Liver (tissue), 9 donors: ENCODE results near the gene TMTC1. TPM values are rescaled to one million over a fixed set of nuclear protein-coding genes. Genes with fewer than 3 reads are reported as not detected.

Source experiments
- DNase-seq: peaks from one replicate; pipeline ENCODE4 v3.0.0-alpha.2; 2017; ENCODE audit warnings: low spot score
- H3K27ac ChIP-seq, 2 donors: one replicate each; pipeline ENCODE4 v1.7.0; 2013; ENCODE audit warnings: inconsistent platforms in 2 of 2, low read length in 2 of 2, control low read depth in 1 of 2, low read depth in 1 of 2, mild to moderate bottlenecking in 1 of 2
- H3K27me3 ChIP-seq, 4 donors: one replicate each; pipeline versions ENCODE4 v1.6.1 to v1.7.0; 2013; ENCODE audit warnings: low read length in 3 of 4, inconsistent platforms in 1 of 4, mild to moderate bottlenecking in 1 of 4, moderate library complexity in 1 of 4; ENCODE audit not compliant: control insufficient read depth in 4 of 4, insufficient read depth in 4 of 4
- H3K36me3 ChIP-seq, 4 donors: one replicate each; pipeline versions ENCODE4 v1.6.1 to v1.7.0; 2013; ENCODE audit warnings: low read length in 3 of 4, mild to moderate bottlenecking in 3 of 4, low read depth in 1 of 4, moderate library complexity in 1 of 4; ENCODE audit not compliant: control insufficient read depth in 4 of 4, insufficient read depth in 3 of 4
- H3K4me1 ChIP-seq, 4 donors: one replicate each; pipeline versions ENCODE4 v1.6.1 to v1.7.0; 2013; ENCODE audit warnings: low read length in 3 of 4, mild to moderate bottlenecking in 3 of 4, moderate library complexity in 1 of 4; ENCODE audit not compliant: control insufficient read depth in 4 of 4, insufficient read depth in 4 of 4
- H3K4me3 ChIP-seq, 3 donors: one replicate each; pipeline versions ENCODE4 v1.6.1 to v1.7.0; 2013; ENCODE audit warnings: low read length in 3 of 3, control low read depth in 1 of 3, low read depth in 1 of 3, mild to moderate bottlenecking in 1 of 3
- H3K9ac ChIP-seq, 2 donors: one replicate each; pipeline ENCODE4 v1.7.0; 2013; ENCODE audit warnings: low read length in 2 of 2, mild to moderate bottlenecking in 2 of 2, moderate library complexity in 2 of 2, control low read depth in 1 of 2, low read depth in 1 of 2
- H3K9me3 ChIP-seq, 4 donors: one replicate each; pipeline versions ENCODE4 v1.6.1 to v1.7.0; 2013; ENCODE audit warnings: low read length in 3 of 4; ENCODE audit not compliant: control insufficient read depth in 4 of 4
- CTCF ChIP-seq: fragments of 150-350 bp; IDR thresholded peaks from 2 replicates; pipeline ENCODE4 v1.5.1; 2017; ENCODE audit warnings: improper control_type of control experiment, low read depth, low read length; ENCODE audit not compliant: missing input control
- EGR1 ChIP-seq, 2 donors: IDR thresholded peaks; 2 replicates each; pipeline ENCODE4 v1.6.1; 2016 to 2018; ENCODE audit warnings: antibody characterized with exemption in 2 of 2, low read depth in 2 of 2
- FOXA1 ChIP-seq: IDR thresholded peaks from 2 replicates; pipeline ENCODE4 v1.6.1; 2016; ENCODE audit warnings: antibody characterized with exemption
- FOXA2 ChIP-seq: IDR thresholded peaks from 2 replicates; pipeline ENCODE4 v1.6.1; 2016; ENCODE audit warnings: antibody characterized with exemption
- GABPA ChIP-seq, 2 donors: IDR thresholded peaks in 1 of 2; conservative IDR thresholded peaks in 1 of 2; 2 replicates each; pipeline ENCODE4 v1.6.1; 2016; ENCODE audit warnings: antibody characterized with exemption in 2 of 2, mild to moderate bottlenecking in 1 of 2, moderate library complexity in 1 of 2
- HNF4A ChIP-seq, 2 donors: conservative IDR thresholded peaks; 2 replicates each; pipeline ENCODE4 v1.6.1; 2016; ENCODE audit warnings: antibody characterized with exemption in 2 of 2, mild to moderate bottlenecking in 2 of 2
- HNF4G ChIP-seq: IDR thresholded peaks from 2 replicates; pipeline ENCODE4 v1.6.1; 2016; ENCODE audit warnings: antibody characterized with exemption
- JUND ChIP-seq, 2 donors: IDR thresholded peaks; 2 replicates each; pipeline ENCODE4 v1.6.1; 2016; ENCODE audit warnings: antibody characterized with exemption in 2 of 2
- NR2F2 ChIP-seq: IDR thresholded peaks from 2 replicates; pipeline ENCODE4 v1.6.1; 2016; ENCODE audit warnings: antibody characterized with exemption
- RAD21 ChIP-seq, 2 donors: IDR thresholded peaks; 2 replicates each; pipeline ENCODE4 v1.6.1; 2016; ENCODE audit warnings: antibody characterized with exemption in 2 of 2, mild to moderate bottlenecking in 2 of 2
- SP1 ChIP-seq: IDR thresholded peaks from 2 replicates; pipeline ENCODE4 v1.6.1; 2018; ENCODE audit warnings: antibody characterized with exemption, mild to moderate bottlenecking
- TAF1 ChIP-seq: conservative IDR thresholded peaks from 2 replicates; pipeline ENCODE4 v1.6.1; 2016; ENCODE audit warnings: antibody characterized with exemption, mild to moderate bottlenecking
- YY1 ChIP-seq: IDR thresholded peaks from 2 replicates; pipeline ENCODE4 v1.6.1; 2016; ENCODE audit warnings: antibody characterized with exemption, mild to moderate bottlenecking
- WGBS: extraction: QIAGEN DNeasy Blood & Tissue Kit; methylation state at CpG from one replicate; pipeline ENCODE4 v1.1.7; 2013; 5-methylcytosine and 5-hydroxymethylcytosine counted together
- polyA plus RNA-seq, 2 donors: library from polyadenylated mRNA; stranded (reverse) in 1 of 2; unstranded in 1 of 2; fragments of 200-250 nt in 1 of 2; fragments of >200 nt in 1 of 2; fragmentation: Nextera tagmentation in 1 of 2; extraction: Ambion mirVana in 1 of 2; gene quantifications; one replicate each; pipeline versions ENCODE4 v1.2.1 to v1.2.3, GENCODE V29; 2013 to 2015
- total RNA-seq, 2 donors: library from RNA; depleted of rRNA; stranded (reverse); fragments of >200 nt; gene quantifications; one replicate each; pipeline ENCODE4 v1.2.3, GENCODE V29; 2014
- TF ChIP-seq, protein P1 (sequence below): IDR thresholded peaks from 2 replicates; pipeline ENCODE4 v1.6.1; 2016; ENCODE audit warnings: antibody characterized with exemption
- TF ChIP-seq, protein P2 (sequence below): IDR thresholded peaks from 2 replicates; pipeline ENCODE4 v1.6.1; 2016; ENCODE audit warnings: antibody characterized with exemption
- TF ChIP-seq, protein P3 (sequence below): IDR thresholded peaks from 2 replicates; pipeline ENCODE4 v1.6.1; 2016; ENCODE audit warnings: antibody characterized with exemption
- donor health status: healthy.
- donor health status: healthy.
- donor health status: healthy.
- donor health status: healthy.
- donor health status: healthy.

TMTC1 gene
- total and polyA plus RNA-seq, 4 donors, result 0.76 to 3.3 (median 2.1) TPM

DNA sequence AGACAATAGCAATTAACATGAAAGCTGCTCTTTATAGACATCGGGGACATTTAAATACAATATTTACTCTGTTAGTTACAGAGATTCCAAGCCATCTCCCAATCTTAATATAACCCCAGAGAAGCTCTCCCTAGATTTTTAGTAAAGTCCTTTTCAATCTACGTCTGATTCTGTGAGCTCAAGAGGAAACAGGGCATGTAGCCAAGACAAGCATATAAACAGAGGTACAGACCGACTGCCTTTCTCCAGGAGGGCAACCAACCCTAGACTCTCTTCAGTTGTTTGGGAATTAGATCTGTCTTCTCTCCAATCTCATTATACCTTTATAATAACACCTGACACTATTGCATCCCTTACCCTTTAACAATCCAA is 57.4 kb downstream of the TMTC1 start:
- TF ChIP-seq, protein P1, sequence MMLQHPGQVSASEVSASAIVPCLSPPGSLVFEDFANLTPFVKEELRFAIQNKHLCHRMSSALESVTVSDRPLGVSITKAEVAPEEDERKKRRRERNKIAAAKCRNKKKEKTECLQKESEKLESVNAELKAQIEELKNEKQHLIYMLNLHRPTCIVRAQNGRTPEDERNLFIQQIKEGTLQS, result no peak
- TF ChIP-seq, protein P2, sequence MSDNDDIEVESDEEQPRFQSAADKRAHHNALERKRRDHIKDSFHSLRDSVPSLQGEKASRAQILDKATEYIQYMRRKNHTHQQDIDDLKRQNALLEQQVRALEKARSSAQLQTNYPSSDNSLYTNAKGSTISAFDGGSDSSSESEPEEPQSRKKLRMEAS, result no peak
- no peak for TF ChIP-seq JUND (IDR thresholded peaks at IDR 0.05)
- no peak for TF ChIP-seq NR2F2
- no peak for TF ChIP-seq HNF4A (conservative IDR thresholded peaks at IDR 0.05)
- TF ChIP-seq RAD21 (IDR thresholded peaks at IDR 0.05), result no peak
- TF ChIP-seq CTCF, result no peak
- TF ChIP-seq HNF4G, result no peak
- no peak for TF ChIP-seq YY1
- no peak for TF ChIP-seq FOXA2
- no peak for TF ChIP-seq EGR1 (IDR thresholded peaks at IDR 0.05; ENCODE audit: low read depth in 2 of 2)
- TF ChIP-seq TAF1, result no peak
- no peak for DNase-seq
- no peaks in the 10 kb centered on the region for H3K9me3 ChIP-seq
- no peaks in the 10 kb centered on the region for H3K27me3 ChIP-seq
- no peak overlapping the region for H3K27ac ChIP-seq
- no peaks in the 10 kb centered on the region for H3K4me1 ChIP-seq
- H3K4me3 ChIP-seq, result no peak overlapping the region
- peaks cover 0 to 1% (median 0%) of the 10 kb centered on the region in 4 donors for H3K36me3 ChIP-seq
- 47% methylated on average over 3 of the region's 3 CpGs for WGBS
- H3K9ac ChIP-seq, result no peak overlapping the region

GRCh38 chr12:29725587-29726320 is 58.0 kb downstream of the TMTC1 start:
- Histone ChIP-seq H3K9ac (no peak overlapping the region), H3K4me1 (no peaks in the 10 kb centered on the region), H3K27ac (no peak overlapping the region), H3K27me3 (no peaks in the 10 kb centered on the region), H3K36me3 (peaks cover 0 to 1% (median 0%) of the 10 kb centered on the region in 4 donors), H3K4me3 (no peak overlapping the region), H3K9me3 (no peaks in the 10 kb centered on the region)
- TF ChIP-seq JUND (IDR thresholded peaks at IDR 0.05), result no peak
- TF ChIP-seq, protein P3, sequence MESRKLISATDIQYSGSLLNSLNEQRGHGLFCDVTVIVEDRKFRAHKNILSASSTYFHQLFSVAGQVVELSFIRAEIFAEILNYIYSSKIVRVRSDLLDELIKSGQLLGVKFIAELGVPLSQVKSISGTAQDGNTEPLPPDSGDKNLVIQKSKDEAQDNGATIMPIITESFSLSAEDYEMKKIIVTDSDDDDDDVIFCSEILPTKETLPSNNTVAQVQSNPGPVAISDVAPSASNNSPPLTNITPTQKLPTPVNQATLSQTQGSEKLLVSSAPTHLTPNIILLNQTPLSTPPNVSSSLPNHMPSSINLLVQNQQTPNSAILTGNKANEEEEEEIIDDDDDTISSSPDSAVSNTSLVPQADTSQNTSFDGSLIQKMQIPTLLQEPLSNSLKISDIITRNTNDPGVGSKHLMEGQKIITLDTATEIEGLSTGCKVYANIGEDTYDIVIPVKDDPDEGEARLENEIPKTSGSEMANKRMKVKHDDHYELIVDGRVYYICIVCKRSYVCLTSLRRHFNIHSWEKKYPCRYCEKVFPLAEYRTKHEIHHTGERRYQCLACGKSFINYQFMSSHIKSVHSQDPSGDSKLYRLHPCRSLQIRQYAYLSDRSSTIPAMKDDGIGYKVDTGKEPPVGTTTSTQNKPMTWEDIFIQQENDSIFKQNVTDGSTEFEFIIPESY, result no peak
- TF ChIP-seq, protein P2, result no peak
- TF ChIP-seq FOXA1, result no peak
- TF ChIP-seq SP1, result no peak
- no peak for TF ChIP-seq FOXA2
- TF ChIP-seq EGR1 (IDR thresholded peaks at IDR 0.05; ENCODE audit: low read depth in 2 of 2), result no peak
- TF ChIP-seq GABPA (IDR thresholded peaks at IDR 0.05 in 1 of 2, conservative IDR thresholded peaks at IDR 0.05 in 1 of 2), result no peak
- TF ChIP-seq HNF4A (conservative IDR thresholded peaks at IDR 0.05), result no peak
- WGBS, result 70% methylated on average over 6 of the region's 6 CpGs
- DNase-seq, result no peak
